ENCODE data around the gene KITLG. TPM values are rescaled to one million over a fixed set of nuclear protein-coding genes. Genes with fewer than 3 reads are reported as not detected.

KITLG gene
- total RNA-seq, 1 experiment from 2014 or later = 4.6 TPM

DNA sequence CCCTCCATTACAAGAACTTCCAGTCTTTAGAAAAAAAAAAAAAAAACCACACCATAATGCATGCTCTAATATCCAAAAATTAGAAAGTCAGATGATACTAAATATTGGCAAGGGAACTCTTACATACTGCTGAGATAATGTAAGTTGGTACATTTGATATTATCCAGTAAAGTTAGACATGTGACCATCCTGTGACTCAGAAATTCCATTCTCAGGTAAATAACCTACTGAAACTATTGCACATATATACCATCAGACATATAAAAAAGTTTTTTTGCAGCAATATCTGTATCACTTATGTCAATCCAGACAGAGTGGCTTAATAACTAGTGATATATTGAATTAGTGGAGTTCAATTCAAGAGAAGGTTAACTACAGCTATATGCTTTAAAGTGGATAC is 63.5 kb downstream of the KITLG start:
- POLR2A ChIA-PET (ENCODE audit: low non-redundant PET) = interaction anchor here (0.6 kb wide), 1 partner anchor 26 kb away, joined by 4 read pairs; no protein-coding TSS in a partner anchor
- H3K27ac ChIP-seq (ENCODE audit: low read depth, low read length, poor library complexity, severe bottlenecking) = no peak overlapping the region
- H3K4me1 ChIP-seq (ENCODE audit: insufficient read depth, low read length, poor library complexity, severe bottlenecking) = peaks cover 10% of the 10 kb centered on the region
- BruUV-seq (replicated peaks) = no TSS peak
- TF ChIP-seq EZH2 (IDR thresholded peaks at IDR 0.05; ENCODE audit: borderline replicate concordance, low read depth, low read length, poor library complexity, severe bottlenecking) (no peak), CTCF (conservative IDR thresholded peaks at IDR 0.05; ENCODE audit: low read depth, low read length) (no peak)
- intact Hi-C loops (cut with micrococcal nuclease; ENCODE audit: unreplicated experiment) = no loop called here
- H3K4me3 ChIP-seq (ENCODE audit: low read depth, low read length, poor library complexity, severe bottlenecking) = no peak overlapping the region
- H3K9me3 ChIP-seq (ENCODE audit: low read depth, low read length, poor library complexity, severe bottlenecking) = no peaks in the 10 kb centered on the region
- no peak for DNase-seq (ENCODE audit: low spot score)
- CTCF ChIA-PET = no interaction called here
- H3K27me3 ChIP-seq (replicated peaks; ENCODE audit: insufficient read depth, low read depth, low read length, poor library complexity) = no peaks in the 10 kb centered on the region
- H3K36me3 ChIP-seq (ENCODE audit: insufficient read depth, low read length, poor library complexity, severe bottlenecking) = no peaks in the 10 kb centered on the region

DNA sequence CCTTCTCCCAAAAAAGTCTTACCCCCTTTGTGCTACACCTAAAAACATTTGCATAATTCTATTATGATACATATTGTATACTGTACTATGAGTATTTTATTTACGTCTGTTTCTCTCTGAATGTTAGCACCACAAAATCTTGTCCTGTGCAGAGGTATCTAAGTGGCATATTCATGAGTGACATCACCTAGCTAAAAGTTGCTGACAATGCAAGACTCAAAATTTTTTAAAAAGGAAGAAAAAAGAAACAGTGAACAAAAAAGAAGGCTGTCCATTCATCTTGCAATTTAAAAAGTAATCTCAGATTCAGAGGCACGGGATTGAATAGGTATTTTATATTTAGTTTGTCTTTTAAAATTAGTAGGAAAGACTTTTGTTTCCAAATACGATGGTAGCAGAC is 69.4 kb downstream of the KITLG start:
- CTCF ChIA-PET = no interaction called here
- TF ChIP-seq CTCF (conservative IDR thresholded peaks at IDR 0.05; ENCODE audit: low read depth, low read length) (no peak), EZH2 (IDR thresholded peaks at IDR 0.05; ENCODE audit: borderline replicate concordance, low read depth, low read length, poor library complexity, severe bottlenecking) (no peak)
- Histone ChIP-seq H3K9me3 (ENCODE audit: low read depth, low read length, poor library complexity, severe bottlenecking) (no peaks in the 10 kb centered on the region), H3K27ac (ENCODE audit: low read depth, low read length, poor library complexity, severe bottlenecking) (no peak overlapping the region), H3K4me1 (ENCODE audit: insufficient read depth, low read length, poor library complexity, severe bottlenecking) (peaks cover 21% of the 10 kb centered on the region), H3K4me3 (ENCODE audit: low read depth, low read length, poor library complexity, severe bottlenecking) (no peak overlapping the region), H3K36me3 (ENCODE audit: insufficient read depth, low read length, poor library complexity, severe bottlenecking) (no peaks in the 10 kb centered on the region), H3K27me3 (replicated peaks; ENCODE audit: insufficient read depth, low read depth, low read length, poor library complexity) (no peaks in the 10 kb centered on the region)
- BruUV-seq (replicated peaks) = no TSS peak
- POLR2A ChIA-PET (ENCODE audit: low non-redundant PET) = no interaction called here
- no peak for DNase-seq (ENCODE audit: low spot score)
- intact Hi-C loops (cut with micrococcal nuclease; ENCODE audit: unreplicated experiment) = no loop called here

GRCh38 chr12:88509851-88510250 is 70.4 kb downstream of the KITLG start:
- peaks cover 15% of the 10 kb centered on the region for H3K4me1 ChIP-seq (ENCODE audit: insufficient read depth, low read length, poor library complexity, severe bottlenecking)
- TF ChIP-seq EZH2 (IDR thresholded peaks at IDR 0.05; ENCODE audit: borderline replicate concordance, low read depth, low read length, poor library complexity, severe bottlenecking) (no peak), CTCF (conservative IDR thresholded peaks at IDR 0.05; ENCODE audit: low read depth, low read length) (no peak)
- ChIA-PET CTCF (no interaction called here), POLR2A (ENCODE audit: low non-redundant PET) (no interaction called here)
- peak; percentile 27 for DNase-seq (ENCODE audit: low spot score)
- no peaks in the 10 kb centered on the region for H3K36me3 ChIP-seq (ENCODE audit: insufficient read depth, low read length, poor library complexity, severe bottlenecking)
- no peaks in the 10 kb centered on the region for H3K9me3 ChIP-seq (ENCODE audit: low read depth, low read length, poor library complexity, severe bottlenecking)
- no peak overlapping the region for H3K4me3 ChIP-seq (ENCODE audit: low read depth, low read length, poor library complexity, severe bottlenecking)
- intact Hi-C loops (cut with micrococcal nuclease; ENCODE audit: unreplicated experiment) = no loop called here
- no peak overlapping the region for H3K27ac ChIP-seq (ENCODE audit: low read depth, low read length, poor library complexity, severe bottlenecking)
- BruUV-seq (replicated peaks) = no TSS peak
- H3K27me3 ChIP-seq (replicated peaks; ENCODE audit: insufficient read depth, low read depth, low read length, poor library complexity) = no peaks in the 10 kb centered on the region
